Muscle of back (tissue), 11 donors: ENCODE measurements around the gene RBMS1. TPM values are rescaled to one million over a fixed set of nuclear protein-coding genes. Genes with fewer than 3 reads are reported as not detected.

ENCODE experiments used
- DNase-seq, 3 donors: peaks; one replicate each; pipeline versions ENCODE4 v3.0.0 to v3.0.0-alpha.2; 2013
- polyA plus RNA-seq, 10 donors: library from polyadenylated mRNA; unstranded; fragments of 120-200 nt; gene quantifications; one replicate each; pipeline ENCODE4 v1.2.1, GENCODE V29; 2013; ENCODE audit not compliant: insufficient read length in 10 of 10

RBMS1 gene
- polyA plus RNA-seq, 10 donors, result 51.2 to 87.9 (median 69.7) TPM

GRCh38 chr2:160281213-160281612 is 212.4 kb downstream of the RBMS1 start:
- no peak for DNase-seq

GRCh38 chr2:160279813-160280465 is 213.7 kb downstream of the RBMS1 start:
- DNase-seq, result peak in 1 of 3 donors; percentile 41

GRCh38 chr2:160278879-160279177 is 214.8 kb downstream of the RBMS1 start:
- peak in 1 of 3 donors; percentile 54 for DNase-seq

- DNase-seq, result no peak
These were observed 215.3 kb downstream of the RBMS1 start for GRCh38 chr2:160278101-160278878.

GRCh38 chr2:160277151-160277550 is 216.5 kb downstream of the RBMS1 start:
- no peak for DNase-seq

- DNase-seq, result no peak
These were observed 218.0 kb downstream of the RBMS1 start for GRCh38 chr2:160275656-160276055.

- no peak for DNase-seq
These were observed 222.2 kb downstream of the RBMS1 start for GRCh38 chr2:160271171-160272086.

GRCh38 chr2:160270571-160271113 is 223.0 kb downstream of the RBMS1 start:
- no peak for DNase-seq

GRCh38 chr2:160269803-160270570 is 223.6 kb downstream of the RBMS1 start:
- DNase-seq, result peak; percentile 96 to 97 (median 96)

- no peak for DNase-seq
These were observed 224.2 kb downstream of the RBMS1 start for GRCh38 chr2:160269365-160269764.

- DNase-seq, result no peak
These were observed 225.3 kb downstream of the RBMS1 start for GRCh38 chr2:160268151-160268781.

- DNase-seq, result peak in 1 of 3 donors; percentile 61
These were observed 225.9 kb downstream of the RBMS1 start for GRCh38 chr2:160267692-160268091.

GRCh38 chr2:160267022-160267421 is 226.6 kb downstream of the RBMS1 start:
- DNase-seq, result no peak

GRCh38 chr2:160266037-160266551 is 227.5 kb downstream of the RBMS1 start:
- DNase-seq, result no peak

GRCh38 chr2:160264308-160264707 is 229.3 kb downstream of the RBMS1 start:
- no peak for DNase-seq

- DNase-seq, result no peak
These were observed 231.9 kb downstream of the RBMS1 start for GRCh38 chr2:160261732-160262131.

- no peak for DNase-seq
These were observed 235.2 kb downstream of the RBMS1 start for GRCh38 chr2:160258492-160258805.

GRCh38 chr2:160257743-160258491 is 235.7 kb downstream of the RBMS1 start:
- DNase-seq, result no peak

GRCh38 chr2:160257041-160257742 is 236.4 kb downstream of the RBMS1 start:
- DNase-seq, result no peak
